NCI-H2227 treated with DMSO at 0.1 percent for 48 hours (cell line): ENCODE measurements around the gene B4GALT2.

Source experiments
- DNase-seq: peaks from one replicate; lab custom pipeline; 2025; lab: John Stamatoyannopoulos, UW

Gene B4GALT2

DNA sequence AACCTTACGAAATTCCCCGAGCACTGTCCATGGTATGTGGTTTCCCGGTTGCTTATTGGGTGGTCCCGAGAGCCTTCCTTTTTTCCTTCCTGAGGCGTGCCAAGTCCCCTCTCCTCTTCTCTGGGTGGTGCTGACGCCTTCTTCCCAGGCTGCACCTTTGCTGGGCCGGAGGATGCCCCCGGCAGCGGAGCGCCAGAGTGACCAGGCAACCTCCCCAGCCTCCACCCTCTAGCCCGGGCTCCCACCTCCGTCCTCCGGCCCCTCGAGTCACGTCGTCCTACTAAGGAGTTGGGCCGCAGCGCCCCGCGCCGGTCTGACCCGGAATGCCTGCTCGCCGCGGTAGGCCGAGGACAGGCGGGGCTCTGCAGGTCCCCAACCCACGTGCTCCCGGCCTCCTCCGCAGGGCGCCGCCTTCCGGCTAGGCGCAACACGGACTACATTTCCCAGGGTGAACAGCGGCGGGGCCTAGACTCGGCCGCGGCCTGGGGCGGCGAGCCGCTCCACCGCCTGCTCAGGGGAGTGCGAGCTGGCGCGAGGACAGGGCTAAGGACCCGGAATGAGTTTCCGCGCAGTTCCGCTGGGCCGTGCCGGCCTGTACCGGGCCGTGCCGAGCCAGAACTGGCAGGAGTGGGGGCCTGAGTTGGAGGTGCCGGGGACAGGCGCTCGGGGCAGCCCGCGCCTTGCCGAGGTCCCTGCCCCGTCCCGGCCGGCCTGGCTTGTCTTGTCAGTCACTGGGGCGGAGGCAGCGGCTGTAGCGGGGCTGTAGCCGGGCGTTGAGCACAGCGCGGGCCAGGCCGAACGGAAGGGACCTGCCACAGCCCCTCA lies 32.6 kb upstream of the B4GALT2 start, which contains the start of gene IPO13:
IPO13 (plus strand) TSS at position 715 of the 825 bp plus-strand sequence. CDS start 651 bp downstream, outside the sequence.
- DNase-seq = peak; percentile 93

- no peak for DNase-seq
These were observed 31.7 kb upstream of the B4GALT2 start for GRCh38 chr1:43947061-43947873.

DNA sequence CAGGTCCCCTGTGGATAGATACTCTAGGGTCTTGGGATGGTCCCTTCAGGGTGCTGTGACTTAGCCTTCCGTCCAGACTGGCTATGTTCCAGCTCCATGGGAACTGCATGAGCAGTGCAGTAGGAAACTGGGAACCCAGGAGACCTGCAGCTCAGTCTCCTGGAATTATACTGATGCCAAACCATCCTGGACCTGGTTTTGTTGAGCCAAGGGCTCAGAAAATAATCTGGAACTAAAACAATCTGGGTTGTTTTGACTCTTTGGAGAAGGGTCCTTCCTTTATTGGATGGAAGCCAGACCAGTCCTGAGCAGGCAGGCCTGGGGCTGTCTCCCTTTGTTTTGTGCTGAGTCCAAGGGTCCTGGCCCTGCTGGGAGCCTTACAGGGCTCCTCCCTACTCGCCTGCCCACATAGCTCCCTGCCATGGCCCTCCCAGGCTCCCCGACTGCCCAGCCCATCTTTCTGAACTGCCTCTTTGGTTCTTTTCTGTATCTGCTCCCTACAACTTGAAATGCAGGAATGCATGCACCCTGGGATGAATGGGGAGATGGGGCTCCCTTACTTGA lies 31.1 kb upstream of the B4GALT2 start:
- DNase-seq = no peak

DNA sequence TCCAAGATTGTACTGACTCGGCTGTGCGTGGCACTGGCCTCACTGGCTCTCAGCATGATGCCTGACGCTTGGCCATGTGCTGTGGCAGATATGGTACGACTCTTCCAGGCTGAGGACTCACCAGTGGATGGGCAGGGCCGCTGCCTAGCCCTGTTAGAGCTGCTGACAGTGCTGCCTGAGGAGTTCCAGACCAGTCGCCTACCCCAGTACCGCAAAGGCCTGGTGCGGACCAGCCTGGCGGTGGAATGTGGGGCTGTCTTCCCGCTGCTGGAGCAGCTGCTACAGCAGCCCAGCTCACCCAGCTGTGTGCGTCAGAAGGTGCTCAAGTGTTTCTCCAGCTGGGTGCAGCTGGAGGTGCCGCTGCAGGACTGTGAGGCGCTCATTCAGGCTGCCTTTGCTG lies 29.3 kb upstream of the B4GALT2 start:
- no peak for DNase-seq

- DNase-seq = no peak
These were observed 27.7 kb upstream of the B4GALT2 start for GRCh38 chr1:43951021-43951985.

GRCh38 chr1:43952731-43953346 lies 26.2 kb upstream of the B4GALT2 start:
- peak; percentile 100 for DNase-seq

DNA sequence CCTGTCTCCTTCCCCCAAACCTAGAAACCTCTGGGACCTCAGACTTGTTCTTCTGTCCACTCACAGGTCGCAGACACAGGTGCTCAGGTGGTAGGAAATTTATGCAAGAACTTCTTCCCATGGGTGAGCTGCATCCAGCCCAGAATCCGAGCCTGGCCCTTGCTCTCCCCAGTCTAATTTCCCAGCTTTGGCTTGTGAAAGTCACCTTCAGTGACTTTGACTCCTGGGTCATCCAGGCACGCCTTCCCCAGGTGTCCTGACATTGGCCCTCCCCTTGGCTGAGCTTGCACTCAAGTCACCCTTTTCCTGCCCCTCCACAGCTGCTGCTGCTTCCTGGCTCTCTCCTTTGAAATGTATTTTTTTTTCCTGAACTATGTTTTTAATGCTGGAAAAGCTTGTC lies 25.6 kb upstream of the B4GALT2 start:
- DNase-seq = peak; percentile 36

DNA sequence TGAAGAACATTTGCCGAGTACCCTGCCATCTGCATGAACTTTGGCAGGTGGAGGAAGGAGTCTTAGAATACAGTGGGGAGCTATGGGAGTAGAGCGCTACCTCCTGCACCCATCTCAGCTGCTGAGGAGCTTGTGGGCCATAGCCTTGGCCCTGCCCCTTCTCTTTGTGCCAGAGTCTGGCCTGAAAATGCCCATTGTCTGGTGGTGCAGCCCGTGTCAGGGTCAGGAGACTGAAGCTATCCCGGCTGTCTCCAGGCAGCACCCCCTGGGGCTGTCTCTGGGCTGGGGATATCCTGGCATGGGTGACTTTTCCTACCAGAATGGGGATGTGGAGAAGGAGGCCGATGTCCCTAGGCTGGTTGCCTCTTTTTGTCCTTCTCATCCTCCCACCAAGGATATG lies 25.0 kb upstream of the B4GALT2 start:
- DNase-seq = no peak

- DNase-seq = no peak
These were observed 22.8 kb upstream of the B4GALT2 start for GRCh38 chr1:43956234-43956633.

DNA sequence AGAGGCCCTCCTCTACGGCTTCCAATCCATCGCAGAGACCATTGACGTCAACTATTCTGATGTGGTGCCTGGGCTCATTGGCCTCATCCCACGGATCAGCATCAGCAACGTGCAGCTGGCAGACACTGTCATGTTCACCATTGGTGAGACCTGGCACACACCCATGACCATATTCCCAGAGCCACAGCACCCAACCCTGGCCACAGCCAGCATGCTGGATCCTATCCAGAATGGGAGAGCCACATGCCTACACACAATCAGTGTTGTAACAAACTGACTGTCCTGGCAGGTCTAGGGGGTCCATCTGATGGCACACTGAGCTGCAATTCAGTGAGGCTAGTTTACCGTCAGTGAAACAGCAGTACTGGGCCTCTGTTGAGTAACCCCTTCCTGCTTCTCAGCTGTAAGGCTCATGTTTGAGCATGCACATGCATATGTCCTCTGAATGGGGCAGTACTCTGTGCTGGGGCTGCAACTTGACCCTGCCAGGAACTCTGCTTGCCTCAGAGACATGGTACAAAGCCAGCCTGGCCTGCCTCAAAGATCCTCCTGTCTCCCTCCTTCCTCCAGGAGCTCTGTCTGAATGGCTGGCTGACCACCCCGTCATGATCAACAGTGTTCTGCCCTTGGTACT lies 21.5 kb upstream of the B4GALT2 start:
- no peak for DNase-seq

- no peak for DNase-seq
These were observed 20.4 kb upstream of the B4GALT2 start for GRCh38 chr1:43958351-43959255.

- no peak for DNase-seq
These were observed 18.2 kb upstream of the B4GALT2 start for GRCh38 chr1:43960798-43961197.

- DNase-seq = no peak
These were observed 17.3 kb upstream of the B4GALT2 start for GRCh38 chr1:43961692-43962091.

GRCh38 chr1:43962324-43962723 lies 16.7 kb upstream of the B4GALT2 start:
- DNase-seq = no peak

DNA sequence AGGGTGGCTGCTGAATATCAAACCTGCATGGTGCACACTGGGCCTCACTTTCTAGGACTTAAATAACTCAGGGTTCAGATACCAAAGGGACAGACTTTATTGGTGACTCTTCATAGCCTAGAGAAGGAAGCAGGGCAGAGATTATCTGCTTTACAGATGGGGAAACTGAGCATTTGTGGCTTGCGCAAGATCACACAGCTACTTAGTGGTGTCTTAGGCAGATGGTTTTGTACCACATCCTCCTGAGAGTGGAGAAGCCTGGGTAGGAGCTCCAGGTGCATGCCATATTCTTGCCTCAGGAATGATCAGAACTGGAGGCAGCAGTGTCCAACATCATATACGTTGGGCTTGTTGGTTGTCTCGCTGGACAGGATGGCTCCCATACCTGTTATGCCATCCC lies 16.0 kb upstream of the B4GALT2 start:
- DNase-seq = no peak

GRCh38 chr1:43963890-43964289 lies 15.1 kb upstream of the B4GALT2 start:
- no peak for DNase-seq

DNA sequence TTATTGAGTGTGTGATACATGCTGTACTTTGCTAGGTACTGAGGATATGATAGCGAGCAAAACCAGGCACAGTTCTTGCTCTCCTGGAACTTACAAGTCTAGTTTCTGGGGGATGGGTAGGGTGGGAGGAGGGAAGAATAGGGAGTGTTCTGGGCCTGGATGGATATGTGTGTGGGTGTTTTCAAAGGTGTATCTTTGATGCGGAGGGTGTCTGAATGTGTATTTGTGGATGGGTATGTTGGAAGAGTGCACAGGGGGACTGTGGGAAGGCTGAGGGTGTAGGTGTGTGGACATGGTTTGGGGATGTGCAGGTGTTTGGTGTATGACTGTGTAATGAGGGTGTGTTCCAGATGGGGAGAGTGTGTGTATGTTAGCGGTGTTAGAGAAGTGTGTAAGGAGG lies 13.7 kb upstream of the B4GALT2 start:
- DNase-seq = no peak

GRCh38 chr1:43968348-43968948 lies 10.6 kb upstream of the B4GALT2 start:
- no peak for DNase-seq

- no peak for DNase-seq
These were observed 9.6 kb upstream of the B4GALT2 start for GRCh38 chr1:43969416-43969745.
